ENCODE measurements around the gene ZNF664. TPM values are rescaled to one million over a fixed set of nuclear protein-coding genes. Genes with fewer than 3 reads are reported as not detected.

ZNF664 gene
- total RNA-seq, 1 donor from 2014 or later: 67.6 TPM

GRCh38 chr12:123997033-123997822 lies 24.2 kb downstream of the ZNF664 start:
- no peak overlapping the region for H3K4me3 Mint-ChIP-seq (ENCODE audit: unreplicated experiment)
- peaks cover 10% of the 10 kb centered on the region for H3K36me3 Mint-ChIP-seq (ENCODE audit: low read depth, unreplicated experiment)
- peaks cover 59% of the 10 kb centered on the region for H3K4me1 Mint-ChIP-seq (ENCODE audit: low read depth, unreplicated experiment)
- Histone ChIP-seq H3K27ac (ENCODE audit: low read depth, low read length) (no peak overlapping the region), H3K27me3 (ENCODE audit: insufficient read depth, low read length) (no peaks in the 10 kb centered on the region), H3K9ac (ENCODE audit: low read length) (no peak overlapping the region), H3K79me2 (ENCODE audit: insufficient read depth, low read length) (peaks cover 28% of the 10 kb centered on the region), H3K4me2 (ENCODE audit: low read length) (no peak overlapping the region), H3K36me3 (ENCODE audit: insufficient read depth, low read length) (peaks cover 10% of the 10 kb centered on the region), H4K20me1 (ENCODE audit: insufficient read depth, low read length) (peaks cover 66% of the 10 kb centered on the region), H3K4me1 (ENCODE audit: insufficient read depth, low read length) (peaks cover 25% of the 10 kb centered on the region), H2AFZ (ENCODE audit: low read depth, low read length) (no peak overlapping the region), H3K9me3 (ENCODE audit: insufficient read depth, low read depth, low read length) (no peaks in the 10 kb centered on the region), H3K4me3 (ENCODE audit: insufficient read depth, low read depth, low read length) (no peak overlapping the region)
- DNase-seq (ENCODE audit: low read depth) (no peak), FAIRE-seq (no peak)
- no peaks in the 10 kb centered on the region for H3K9me3 Mint-ChIP-seq (ENCODE audit: unreplicated experiment)
- TF ChIP-seq CTCF (IDR thresholded peaks at IDR 0.05; ENCODE audit: insufficient read depth, low read depth, low read length): no peak
- no peak for TF ChIP-seq EZH2 (IDR thresholded peaks at IDR 0.05; ENCODE audit: insufficient read depth, low read length)
- no peaks in the 10 kb centered on the region for H3K27me3 Mint-ChIP-seq (ENCODE audit: low read depth, unreplicated experiment)
- no peak overlapping the region for H3K27ac Mint-ChIP-seq (ENCODE audit: unreplicated experiment)

GRCh38 chr12:123997908-123998307 lies 24.9 kb downstream of the ZNF664 start:
- H3K9me3 ChIP-seq (ENCODE audit: insufficient read depth, low read depth, low read length): no peaks in the 10 kb centered on the region
- no peak overlapping the region for H3K4me2 ChIP-seq (ENCODE audit: low read length)
- Mint-ChIP-seq H3K27ac (ENCODE audit: unreplicated experiment) (no peak overlapping the region), H3K27me3 (ENCODE audit: low read depth, unreplicated experiment) (no peaks in the 10 kb centered on the region), H3K9me3 (ENCODE audit: unreplicated experiment) (no peaks in the 10 kb centered on the region), H3K4me1 (ENCODE audit: low read depth, unreplicated experiment) (peaks cover 53% of the 10 kb centered on the region), H3K36me3 (ENCODE audit: low read depth, unreplicated experiment) (peaks cover 8% of the 10 kb centered on the region), H3K4me3 (ENCODE audit: unreplicated experiment) (no peak overlapping the region)
- FAIRE-seq (no peak), DNase-seq (ENCODE audit: low read depth) (no peak)
- H3K4me1 ChIP-seq (ENCODE audit: insufficient read depth, low read length): peaks cover 22% of the 10 kb centered on the region
- TF ChIP-seq EZH2 (IDR thresholded peaks at IDR 0.05; ENCODE audit: insufficient read depth, low read length) (no peak), CTCF (IDR thresholded peaks at IDR 0.05; ENCODE audit: insufficient read depth, low read depth, low read length) (no peak)
- peaks cover 71% of the 10 kb centered on the region for H4K20me1 ChIP-seq (ENCODE audit: insufficient read depth, low read length)
- no peak overlapping the region for H3K27ac ChIP-seq (ENCODE audit: low read depth, low read length)
- peaks cover 7% of the 10 kb centered on the region for H3K36me3 ChIP-seq (ENCODE audit: insufficient read depth, low read length)
- H2AFZ ChIP-seq (ENCODE audit: low read depth, low read length): no peak overlapping the region
- H3K27me3 ChIP-seq (ENCODE audit: insufficient read depth, low read length): no peaks in the 10 kb centered on the region
- H3K9ac ChIP-seq (ENCODE audit: low read length): no peak overlapping the region
- H3K4me3 ChIP-seq (ENCODE audit: insufficient read depth, low read depth, low read length): no peak overlapping the region
- H3K79me2 ChIP-seq (ENCODE audit: insufficient read depth, low read length): peaks cover 31% of the 10 kb centered on the region

Data from astrocyte (in vitro differentiated cells and primary cell).